Natural killer cell (primary cell): ENCODE data around the gene EXOC4. TPM values are rescaled to one million over a fixed set of nuclear protein-coding genes. Genes with fewer than 3 reads are reported as not detected.

ENCODE experiments used
- ATAC-seq, 3 donors: fragments of 150-1000 bp in 2 of 3; fragments of 200-7000 bp in 1 of 3; cut with Tn5 transposase; 1 replicate in 1 of 3; 2 replicates in 2 of 3; pipeline ENCODE4 v1.10.0; 2021; ENCODE audit warnings: mild to moderate bottlenecking in 2 of 3, moderate library complexity in 2 of 3
- DNase-seq, 2 donors: peaks; one replicate each; pipeline versions ENCODE4 v3.0.0 to v3.0.0-alpha.2; 2013 to 2021; ENCODE audit warnings: mixed read lengths in 1 of 2
- H3K27ac ChIP-seq: one replicate; pipeline ENCODE4 v1.5.1; 2013; ENCODE audit warnings: mild to moderate bottlenecking, low read length
- H3K27me3 ChIP-seq: one replicate; pipeline ENCODE4 v1.6.1; 2013; ENCODE audit warnings: low read length; ENCODE audit not compliant: control insufficient read depth, insufficient read depth
- H3K36me3 ChIP-seq: one replicate; pipeline ENCODE4 v1.6.1; 2013; ENCODE audit warnings: low read length; ENCODE audit not compliant: control insufficient read depth, insufficient read depth
- H3K4me1 ChIP-seq: one replicate; pipeline ENCODE4 v1.6.1; 2013; ENCODE audit warnings: low read length; ENCODE audit not compliant: control insufficient read depth, insufficient read depth
- H3K4me3 ChIP-seq: one replicate; pipeline ENCODE4 v1.5.1; 2013; ENCODE audit warnings: low read length
- H3K9me3 ChIP-seq: one replicate; pipeline ENCODE4 v1.6.1; 2013; ENCODE audit warnings: low read length; ENCODE audit not compliant: control insufficient read depth, insufficient read depth
- H3K27ac Mint-ChIP-seq, 2 donors: one replicate each; pipeline ENCODE4 v1.8.0; 2022; ENCODE audit warnings: mild to moderate bottlenecking in 2 of 2, mixed read lengths in 2 of 2, moderate library complexity in 1 of 2
- H3K27me3 Mint-ChIP-seq, 2 donors: one replicate each; pipeline ENCODE4 v1.8.0; 2022; ENCODE audit warnings: low read depth in 2 of 2, mixed read lengths in 2 of 2
- H3K36me3 Mint-ChIP-seq: one replicate; pipeline ENCODE4 v1.8.0; 2022; ENCODE audit warnings: mixed read lengths
- H3K4me1 Mint-ChIP-seq, 2 donors: one replicate each; pipeline ENCODE4 v1.8.0; 2022; ENCODE audit warnings: mixed read lengths in 2 of 2
- H3K4me3 Mint-ChIP-seq: one replicate; pipeline ENCODE4 v1.8.0; 2022; ENCODE audit warnings: mild to moderate bottlenecking, moderate library complexity, mixed read lengths
- H3K9me3 Mint-ChIP-seq, 2 donors: one replicate each; pipeline ENCODE4 v1.8.0; 2022; ENCODE audit warnings: mixed read lengths in 2 of 2
- WGBS: methylation state at CpG from one replicate; pipeline ENCODE4 v1.1.7; 2013; ENCODE audit warnings: missing lambda C conversion rate; ENCODE audit not compliant: insufficient coverage; 5-methylcytosine and 5-hydroxymethylcytosine counted together
- intact Hi-C: fragments of 100-400 bp; cut with micrococcal nuclease; formaldehyde crosslinking; loops from one replicate; pipeline ENCODE4 v1.14.2; 2022
- total RNA-seq, 4 donors: library from RNA; stranded (reverse); fragments of 120-200 nt in 1 of 4; gene quantifications; one replicate each; pipeline versions ENCODE4 v1.2.3 to v1.2.4, GENCODE V29; 2013 to 2022
- TF ChIP-seq, protein P1 (sequence below): fragments of 200-600 bp; IDR thresholded peaks from one replicate; pipeline ENCODE4 v1.8.0; 2022; ENCODE audit warnings: antibody characterized with exemption

The EXOC4 gene
- total RNA-seq, 3 donors from 2014 or later (not counting 1 experiment from before 2014, with no cell fraction given), result 105 to 148 (median 123) TPM

DNA sequence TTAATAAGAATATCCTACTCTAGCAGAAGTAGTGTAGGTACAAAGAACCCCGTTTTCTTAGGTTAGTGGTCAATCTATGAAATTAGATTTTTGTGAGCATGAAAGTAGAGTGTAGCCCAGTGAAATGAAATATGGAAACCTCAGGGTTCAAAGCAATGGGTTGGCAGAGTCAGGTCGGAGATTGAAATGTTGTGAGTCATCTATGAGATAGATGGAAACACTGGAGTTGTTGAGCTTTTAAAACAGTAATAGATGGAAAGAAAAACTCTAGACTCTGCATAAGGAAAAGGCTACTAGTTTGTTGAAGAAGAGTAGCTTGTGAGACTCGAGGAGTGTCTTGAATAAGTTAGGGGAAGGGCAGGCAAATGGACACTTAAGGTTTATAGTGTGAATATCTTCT is 251.9 kb downstream of the EXOC4 start:
- Mint-ChIP-seq H3K9me3 (no peaks in the 10 kb centered on the region), H3K36me3 (no peaks in the 10 kb centered on the region), H3K27ac (no peak overlapping the region), H3K27me3 (no peaks in the 10 kb centered on the region), H3K4me3 (no peak overlapping the region), H3K4me1 (peaks cover 13 to 29% of the 10 kb centered on the region in 2 donors)
- TF ChIP-seq, protein P1, sequence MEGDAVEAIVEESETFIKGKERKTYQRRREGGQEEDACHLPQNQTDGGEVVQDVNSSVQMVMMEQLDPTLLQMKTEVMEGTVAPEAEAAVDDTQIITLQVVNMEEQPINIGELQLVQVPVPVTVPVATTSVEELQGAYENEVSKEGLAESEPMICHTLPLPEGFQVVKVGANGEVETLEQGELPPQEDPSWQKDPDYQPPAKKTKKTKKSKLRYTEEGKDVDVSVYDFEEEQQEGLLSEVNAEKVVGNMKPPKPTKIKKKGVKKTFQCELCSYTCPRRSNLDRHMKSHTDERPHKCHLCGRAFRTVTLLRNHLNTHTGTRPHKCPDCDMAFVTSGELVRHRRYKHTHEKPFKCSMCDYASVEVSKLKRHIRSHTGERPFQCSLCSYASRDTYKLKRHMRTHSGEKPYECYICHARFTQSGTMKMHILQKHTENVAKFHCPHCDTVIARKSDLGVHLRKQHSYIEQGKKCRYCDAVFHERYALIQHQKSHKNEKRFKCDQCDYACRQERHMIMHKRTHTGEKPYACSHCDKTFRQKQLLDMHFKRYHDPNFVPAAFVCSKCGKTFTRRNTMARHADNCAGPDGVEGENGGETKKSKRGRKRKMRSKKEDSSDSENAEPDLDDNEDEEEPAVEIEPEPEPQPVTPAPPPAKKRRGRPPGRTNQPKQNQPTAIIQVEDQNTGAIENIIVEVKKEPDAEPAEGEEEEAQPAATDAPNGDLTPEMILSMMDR, result no peak
- H3K4me3 ChIP-seq, result no peak overlapping the region
- no peak for ATAC-seq
- H3K27ac ChIP-seq, result no peak overlapping the region
- no peaks in the 10 kb centered on the region for H3K9me3 ChIP-seq
- H3K36me3 ChIP-seq, result no peaks in the 10 kb centered on the region
- no peaks in the 10 kb centered on the region for H3K4me1 ChIP-seq
- intact Hi-C loops, result no loop called here
- 99% methylated on average over 3 of the region's 3 CpGs for WGBS
- no peak for DNase-seq
- no peaks in the 10 kb centered on the region for H3K27me3 ChIP-seq

DNA sequence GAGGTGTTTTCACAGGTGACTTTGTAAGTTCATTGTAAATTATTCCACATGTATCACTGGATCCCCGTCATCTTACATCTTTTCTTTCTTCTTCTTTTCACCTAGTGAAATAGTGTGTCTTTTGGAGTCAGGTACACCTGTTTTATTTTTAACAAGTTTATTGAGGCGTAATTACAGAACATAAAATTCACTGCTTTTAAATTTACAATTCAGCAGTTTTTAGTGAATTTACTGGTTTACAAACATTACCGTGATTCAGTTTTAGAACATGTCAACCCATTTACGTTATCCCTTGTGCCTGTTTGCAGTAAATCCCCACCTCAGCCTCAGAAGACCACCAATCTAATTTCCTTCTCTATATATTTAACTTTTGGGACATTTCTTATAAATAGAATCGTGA is 256.9 kb downstream of the EXOC4 start:
- Histone ChIP-seq H3K9me3 (no peaks in the 10 kb centered on the region), H3K27me3 (no peaks in the 10 kb centered on the region), H3K27ac (no peak overlapping the region), H3K4me3 (no peak overlapping the region), H3K36me3 (no peaks in the 10 kb centered on the region), H3K4me1 (no peaks in the 10 kb centered on the region)
- no peak for ATAC-seq
- Mint-ChIP-seq H3K9me3 (peaks cover 0 to 3% of the 10 kb centered on the region in 2 donors), H3K27ac (no peak overlapping the region), H3K4me3 (no peak overlapping the region), H3K27me3 (no peaks in the 10 kb centered on the region), H3K4me1 (peaks cover 14 to 18% of the 10 kb centered on the region in 2 donors), H3K36me3 (no peaks in the 10 kb centered on the region)
- WGBS, result 100% methylated on average over 3 of the region's 5 CpGs
- TF ChIP-seq, protein P1, result no peak
- no peak for DNase-seq
- intact Hi-C loops, result no loop called here

DNA sequence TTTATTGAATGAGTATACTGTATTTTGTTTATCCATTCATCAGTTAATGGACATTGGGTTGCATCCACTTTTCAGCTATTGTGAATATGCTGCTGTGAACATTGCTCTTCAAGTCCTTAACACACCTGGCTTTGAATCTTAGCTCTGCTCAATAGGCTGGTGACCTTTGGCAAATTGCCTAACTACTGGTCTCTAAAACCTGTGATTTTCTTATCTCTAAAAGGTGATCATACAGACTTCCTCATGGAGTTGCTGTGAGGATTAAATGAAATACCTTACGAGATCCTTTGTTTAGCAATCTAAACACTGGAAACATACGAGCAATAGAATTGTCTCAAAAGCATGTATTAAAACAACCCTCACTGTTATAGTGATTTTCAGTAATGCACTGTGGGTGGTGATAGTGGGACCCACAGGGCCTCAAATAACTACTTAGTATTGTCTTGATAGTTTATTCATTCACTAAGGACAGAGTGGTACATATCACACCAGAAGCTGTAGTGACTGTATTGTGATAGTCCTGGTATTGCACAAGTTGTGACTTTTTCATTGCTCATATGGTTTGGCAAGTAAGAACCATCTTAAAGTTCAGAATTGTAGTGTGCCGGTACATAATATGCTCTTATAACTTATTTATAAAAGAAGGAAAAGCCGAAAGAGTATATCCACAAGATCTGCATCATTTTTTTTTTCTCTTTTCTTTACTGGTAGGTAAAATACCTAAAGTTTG is 257.6 kb downstream of the EXOC4 start:
- H3K4me3 Mint-ChIP-seq, result no peak overlapping the region
- H3K36me3 ChIP-seq, result no peaks in the 10 kb centered on the region
- ATAC-seq (no peak), DNase-seq (no peak)
- H3K4me3 ChIP-seq, result no peak overlapping the region
- no peaks in the 10 kb centered on the region for H3K4me1 ChIP-seq
- no CpG with 5 or more reads among the region's 4 CpGs for WGBS
- H3K27me3 Mint-ChIP-seq, result no peaks in the 10 kb centered on the region
- H3K27ac ChIP-seq, result no peak overlapping the region
- H3K9me3 ChIP-seq, result no peaks in the 10 kb centered on the region
- H3K27me3 ChIP-seq, result no peaks in the 10 kb centered on the region
- no peaks in the 10 kb centered on the region for H3K36me3 Mint-ChIP-seq
- H3K27ac Mint-ChIP-seq, result no peak overlapping the region
- H3K9me3 Mint-ChIP-seq, result peaks cover 0 to 3% of the 10 kb centered on the region in 2 donors
- TF ChIP-seq, protein P1, result no peak
- intact Hi-C loops, result no loop called here
- H3K4me1 Mint-ChIP-seq, result peaks cover 12 to 14% of the 10 kb centered on the region in 2 donors

DNA sequence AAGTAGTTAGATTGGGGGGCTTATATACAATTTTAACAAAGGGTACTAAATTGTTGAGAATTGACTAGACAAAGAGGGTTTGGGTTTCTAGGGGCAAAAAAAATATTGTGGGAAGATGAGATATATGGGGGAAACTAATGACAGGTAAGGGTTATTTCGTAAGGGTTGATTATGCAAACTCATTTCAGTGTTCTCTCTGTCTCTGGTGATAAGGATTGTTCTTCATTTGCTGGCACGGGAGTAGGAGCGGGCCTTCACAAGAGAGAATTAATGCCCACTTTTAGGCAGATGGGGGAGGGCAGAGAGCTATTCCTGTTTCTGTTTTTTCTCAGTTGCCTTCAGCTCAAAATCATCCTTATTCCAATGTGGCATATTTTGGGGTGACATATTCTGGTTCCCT is 258.4 kb downstream of the EXOC4 start:
- ATAC-seq (no peak), DNase-seq (no peak)
- H3K27me3 Mint-ChIP-seq, result no peaks in the 10 kb centered on the region
- intact Hi-C loops, result no loop called here
- no peak overlapping the region for H3K4me3 Mint-ChIP-seq
- 98% methylated on average over 3 of the region's 3 CpGs for WGBS
- Histone ChIP-seq H3K9me3 (no peaks in the 10 kb centered on the region), H3K36me3 (no peaks in the 10 kb centered on the region), H3K4me1 (no peaks in the 10 kb centered on the region), H3K27ac (no peak overlapping the region), H3K4me3 (no peak overlapping the region), H3K27me3 (no peaks in the 10 kb centered on the region)
- peaks cover 14 to 16% of the 10 kb centered on the region in 2 donors for H3K4me1 Mint-ChIP-seq
- no peak overlapping the region for H3K27ac Mint-ChIP-seq
- H3K9me3 Mint-ChIP-seq, result peaks cover 0 to 3% of the 10 kb centered on the region in 2 donors
- TF ChIP-seq, protein P1, result no peak
- no peaks in the 10 kb centered on the region for H3K36me3 Mint-ChIP-seq
